Keratinocyte (primary cell): ENCODE measurements around the gene GPR153. TPM values are rescaled to one million over a fixed set of nuclear protein-coding genes. Genes with fewer than 3 reads are reported as not detected.

ENCODE experiments used
- DNase-seq: peaks from one replicate; pipeline ENCODE4 v3.0.0-alpha.2; 2011; ENCODE audit warnings: low read depth, missing footprints, low spot score
- FAIRE-seq: peaks from 2 replicates; lab custom pipeline; 2011; peaks lifted over from hg19 to GRCh38; lab: Jason Lieb, UNC
- H2AFZ ChIP-seq: 2 replicates; pipeline ENCODE4 v1.6.0; 2012; ENCODE audit warnings: low read length, control low read depth, inconsistent platforms; ENCODE audit not compliant: control insufficient read depth
- H3K27ac ChIP-seq: 2 replicates; pipeline ENCODE4 v1.5.1; 2011; ENCODE audit warnings: low read length; ENCODE audit not compliant: control insufficient read depth, insufficient read depth
- H3K27me3 ChIP-seq: 3 replicates; pipeline ENCODE4 v1.6.0; 2011; ENCODE audit warnings: low read length; ENCODE audit not compliant: control insufficient read depth, insufficient read depth; ENCODE audit errors: extremely low read depth
- H3K36me3 ChIP-seq, 2 experiments: 2 replicates in 1 of 2; 3 replicates in 1 of 2; pipeline ENCODE4 v1.5.1; 2011; ENCODE audit warnings: low read length in 2 of 2, mild to moderate bottlenecking in 1 of 2; ENCODE audit not compliant: control insufficient read depth in 2 of 2, insufficient read depth in 2 of 2; ENCODE audit errors: extremely low read depth in 1 of 2
- H3K4me1 ChIP-seq: 3 replicates; pipeline ENCODE4 v1.5.1; 2011; ENCODE audit warnings: low read length; ENCODE audit not compliant: control insufficient read depth, insufficient read depth; ENCODE audit errors: extremely low read depth
- H3K4me2 ChIP-seq: 3 replicates; pipeline ENCODE4 v1.6.0; 2011; ENCODE audit warnings: low read depth, low read length; ENCODE audit not compliant: control insufficient read depth, insufficient read depth; ENCODE audit errors: extremely low read depth
- H3K4me3 ChIP-seq, 3 experiments: fragments of 200-600 bp in 1 of 3; sonication (generic) in 1 of 3; 2 replicates in 2 of 3; 3 replicates in 1 of 3; pipeline ENCODE4 v1.5.1; 2011 to 2016; ENCODE audit warnings: low read length in 3 of 3, mild to moderate bottlenecking in 3 of 3, control low read depth in 2 of 3, inconsistent platforms in 1 of 3, low read depth in 1 of 3, mixed read lengths in 1 of 3, mixed run types in 1 of 3, moderate library complexity in 1 of 3; ENCODE audit not compliant: control insufficient read depth in 2 of 3, insufficient read depth in 2 of 3; ENCODE audit errors: extremely low read depth in 1 of 3
- H3K79me2 ChIP-seq: 2 replicates; pipeline ENCODE4 v1.6.0; 2012; ENCODE audit warnings: low read length; ENCODE audit not compliant: control insufficient read depth, insufficient read depth
- H3K9ac ChIP-seq: 3 replicates; pipeline ENCODE4 v1.6.0; 2011; ENCODE audit warnings: low read length; ENCODE audit not compliant: control insufficient read depth, insufficient read depth; ENCODE audit errors: extremely low read depth
- H3K9me1 ChIP-seq: 3 replicates; pipeline ENCODE4 v1.6.0; 2011; ENCODE audit warnings: low read length; ENCODE audit not compliant: control insufficient read depth, insufficient read depth; ENCODE audit errors: extremely low read depth
- H3K9me3 ChIP-seq: 2 replicates; pipeline ENCODE4 v1.5.1; 2012; ENCODE audit warnings: low read depth, low read length; ENCODE audit not compliant: control insufficient read depth
- H4K20me1 ChIP-seq: 3 replicates; pipeline ENCODE4 v1.6.0; 2011; ENCODE audit warnings: low read length; ENCODE audit not compliant: control insufficient read depth, insufficient read depth; ENCODE audit errors: extremely low read depth
- EZH2 ChIP-seq: IDR thresholded peaks from one replicate; pipeline ENCODE4 v1.6.1; 2012; ENCODE audit warnings: inconsistent platforms, mild to moderate bottlenecking, low read length, moderate library complexity
- dilution Hi-C: fragments of 300-500 bp; cut with MboI; formaldehyde crosslinking; loops from one replicate; pipeline ENCODE4 v1.7.0; 2020; ENCODE audit warnings: low sequenced_read_pairs; ENCODE audit not compliant: extremely low pct_ligation_motif_present
- polyA plus RNA-seq, 5 experiments: library from polyadenylated mRNA; depleted of rRNA in 3 of 5; stranded (reverse) in 3 of 5; stranded (forward) in 1 of 5; unstranded in 1 of 5; fragments of >200 nt; gene quantifications; 1 replicate in 1 of 5; 2 replicates in 3 of 5; 3 replicates in 1 of 5; pipeline versions ENCODE4 v1.2.1 to v1.2.3, GENCODE V29; 2011 to 2012; ENCODE audit warnings: missing spikeins in 2 of 5, low read depth in 1 of 5, low replicate concordance in 1 of 5
- TF ChIP-seq, protein P1 (sequence below), 3 experiments: IDR thresholded peaks in 1 of 3; conservative IDR thresholded peaks in 1 of 3; optimal IDR thresholded peaks in 1 of 3; 2 replicates in 2 of 3; 3 replicates in 1 of 3; pipeline versions ENCODE3 to v1.5.1; 2011; ENCODE audit warnings: low read length in 3 of 3, mild to moderate bottlenecking in 3 of 3, moderate library complexity in 2 of 3, control low read depth in 1 of 3, inconsistent platforms in 1 of 3; ENCODE audit not compliant: insufficient read depth in 2 of 3; ENCODE audit errors: extremely low read depth in 1 of 3

Gene GPR153
- polyA plus RNA-seq, 1 donor (not counting 4 experiments of a cell fraction or from before 2014, with no cell fraction given) = 7.2 TPM

GRCh38 chr1:6269720-6270400 lies 9.0 kb upstream of the GPR153 start:
- H3K4me2 ChIP-seq = no peak overlapping the region
- H2AFZ ChIP-seq = no peak overlapping the region

DNA sequence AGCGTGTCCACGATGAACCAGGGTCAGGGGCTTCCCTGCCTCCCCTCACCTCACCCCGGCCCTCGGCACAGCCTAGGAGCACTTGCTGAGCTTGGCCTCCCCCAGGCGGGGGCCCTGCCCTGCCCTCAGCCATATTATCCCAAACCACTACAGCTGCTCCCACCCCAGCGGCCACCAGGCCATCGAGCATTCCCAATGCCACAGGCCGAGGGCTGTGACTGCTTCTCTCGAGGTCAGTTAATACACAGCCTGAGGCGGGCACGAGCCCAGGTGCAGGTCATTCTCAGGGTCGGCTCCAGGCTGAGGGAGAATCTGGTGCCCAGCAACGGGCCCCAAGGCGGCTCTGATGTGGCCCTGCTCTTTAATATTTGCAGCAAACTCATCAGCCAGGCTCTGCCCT lies 8.4 kb upstream of the GPR153 start:
- Histone ChIP-seq H3K9ac (no peak overlapping the region), H3K4me3 (no peak overlapping the region), H3K27me3 (no peaks in the 10 kb centered on the region), H3K9me1 (no peaks in the 10 kb centered on the region), H3K4me2 (no peak overlapping the region), H3K4me1 (peaks cover 28% of the 10 kb centered on the region), H3K79me2 (no peaks in the 10 kb centered on the region), H3K9me3 (no peaks in the 10 kb centered on the region), H3K27ac (no peak overlapping the region), H2AFZ (no peak overlapping the region), H4K20me1 (no peaks in the 10 kb centered on the region), H3K36me3 (peaks cover 15 to 36% of the 10 kb centered on the region in 2 experiments)
- FAIRE-seq (no peak), DNase-seq (no peak)
- dilution Hi-C loops = no loop called here
- TF ChIP-seq, protein P1, sequence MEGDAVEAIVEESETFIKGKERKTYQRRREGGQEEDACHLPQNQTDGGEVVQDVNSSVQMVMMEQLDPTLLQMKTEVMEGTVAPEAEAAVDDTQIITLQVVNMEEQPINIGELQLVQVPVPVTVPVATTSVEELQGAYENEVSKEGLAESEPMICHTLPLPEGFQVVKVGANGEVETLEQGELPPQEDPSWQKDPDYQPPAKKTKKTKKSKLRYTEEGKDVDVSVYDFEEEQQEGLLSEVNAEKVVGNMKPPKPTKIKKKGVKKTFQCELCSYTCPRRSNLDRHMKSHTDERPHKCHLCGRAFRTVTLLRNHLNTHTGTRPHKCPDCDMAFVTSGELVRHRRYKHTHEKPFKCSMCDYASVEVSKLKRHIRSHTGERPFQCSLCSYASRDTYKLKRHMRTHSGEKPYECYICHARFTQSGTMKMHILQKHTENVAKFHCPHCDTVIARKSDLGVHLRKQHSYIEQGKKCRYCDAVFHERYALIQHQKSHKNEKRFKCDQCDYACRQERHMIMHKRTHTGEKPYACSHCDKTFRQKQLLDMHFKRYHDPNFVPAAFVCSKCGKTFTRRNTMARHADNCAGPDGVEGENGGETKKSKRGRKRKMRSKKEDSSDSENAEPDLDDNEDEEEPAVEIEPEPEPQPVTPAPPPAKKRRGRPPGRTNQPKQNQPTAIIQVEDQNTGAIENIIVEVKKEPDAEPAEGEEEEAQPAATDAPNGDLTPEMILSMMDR (optimal IDR thresholded peaks at IDR 0.05 in 1 of 3, IDR thresholded peaks at IDR 0.05 in 1 of 3, conservative IDR thresholded peaks at IDR 0.05 in 1 of 3; ENCODE audit: extremely low read depth in 1 of 3, insufficient read depth in 2 of 3, low read length in 3 of 3) = no peak
- no peak for TF ChIP-seq EZH2

More at GRCh38 chr1:6269720-6270400, 9.0 kb upstream of the GPR153 start:
- no peaks in the 10 kb centered on the region for H3K27me3 ChIP-seq
- no peak overlapping the region for H3K4me3 ChIP-seq
- dilution Hi-C loops = no loop called here
- H3K4me1 ChIP-seq = peaks cover 28% of the 10 kb centered on the region
- no peaks in the 10 kb centered on the region for H3K79me2 ChIP-seq
- H3K9me1 ChIP-seq = no peaks in the 10 kb centered on the region
- H4K20me1 ChIP-seq = no peaks in the 10 kb centered on the region
- peaks cover 15 to 38% of the 10 kb centered on the region in 2 experiments for H3K36me3 ChIP-seq
- H3K27ac ChIP-seq = no peak overlapping the region
- TF ChIP-seq, protein P1 (optimal IDR thresholded peaks at IDR 0.05 in 1 of 3, IDR thresholded peaks at IDR 0.05 in 1 of 3, conservative IDR thresholded peaks at IDR 0.05 in 1 of 3; ENCODE audit: extremely low read depth in 1 of 3, insufficient read depth in 2 of 3, low read length in 3 of 3) = no peak
- no peak for TF ChIP-seq EZH2
- no peaks in the 10 kb centered on the region for H3K9me3 ChIP-seq
- DNase-seq (no peak), FAIRE-seq (no peak)
- no peak overlapping the region for H3K9ac ChIP-seq
